HG02678 (cell line): Measurements from ENCODE around the gene ZNF747.

Experiments
- ATAC-seq: cut with Tn5 transposase; IDR thresholded peaks from one replicate; pipeline ENCODE4 v1.9.1; 2021; ENCODE audit warnings: mild to moderate bottlenecking, moderate library complexity; ENCODE audit not compliant: unreplicated experiment

ZNF747 gene

GRCh38 chr16:30519120-30520049 is 15.3 kb downstream of the ZNF747 start:
- ATAC-seq: no peak

GRCh38 chr16:30518552-30518951 is 16.1 kb downstream of the ZNF747 start:
- no peak for ATAC-seq

- no peak for ATAC-seq
These were observed 19.4 kb downstream of the ZNF747 start for GRCh38 chr16:30515275-30515674.

GRCh38 chr16:30511509-30511908 is 23.1 kb downstream of the ZNF747 start:
- no peak for ATAC-seq

- ATAC-seq: no peak
These were observed 24.2 kb downstream of the ZNF747 start for GRCh38 chr16:30510376-30510938.

- ATAC-seq: no peak
These were observed 25.4 kb downstream of the ZNF747 start for GRCh38 chr16:30509081-30509765.

- ATAC-seq: no peak
These were observed 31.0 kb downstream of the ZNF747 start for GRCh38 chr16:30503403-30504296.

GRCh38 chr16:30499284-30499683 is 35.4 kb downstream of the ZNF747 start:
- ATAC-seq: no peak

GRCh38 chr16:30494709-30495108 is 39.9 kb downstream of the ZNF747 start:
- ATAC-seq: no peak

GRCh38 chr16:30493941-30494488 is 40.6 kb downstream of the ZNF747 start:
- ATAC-seq: no peak

GRCh38 chr16:30491744-30492308 is 42.8 kb downstream of the ZNF747 start:
- ATAC-seq: no peak

GRCh38 chr16:30491229-30491628 is 43.4 kb downstream of the ZNF747 start:
- no peak for ATAC-seq

- no peak for ATAC-seq
These were observed 44.4 kb downstream of the ZNF747 start for GRCh38 chr16:30490210-30490609.

- ATAC-seq: no peak
These were observed 45.7 kb downstream of the ZNF747 start for GRCh38 chr16:30488764-30489605.

- no peak for ATAC-seq
These were observed 48.7 kb downstream of the ZNF747 start for GRCh38 chr16:30485818-30486436.

GRCh38 chr16:30484887-30485286 is 49.8 kb downstream of the ZNF747 start:
- ATAC-seq: no peak

- no peak for ATAC-seq
These were observed 52.3 kb downstream of the ZNF747 start for GRCh38 chr16:30482366-30482765.

GRCh38 chr16:30481381-30481780 is 53.3 kb downstream of the ZNF747 start:
- ATAC-seq: no peak
